HG03342 (cell line): ENCODE measurements around the gene NMNAT3.

Experiments
- ATAC-seq: cut with Tn5 transposase; IDR thresholded peaks from one replicate; pipeline ENCODE4 v1.9.1; 2021; ENCODE audit warnings: mild to moderate bottlenecking, moderate library complexity; ENCODE audit not compliant: unreplicated experiment

The NMNAT3 gene

GRCh38 chr3:139524841-139525636 lies 152.7 kb downstream of the NMNAT3 start:
- no peak for ATAC-seq

GRCh38 chr3:139523718-139524117 lies 154.1 kb downstream of the NMNAT3 start:
- no peak for ATAC-seq

GRCh38 chr3:139523166-139523565 lies 154.6 kb downstream of the NMNAT3 start:
- ATAC-seq: no peak

- no peak for ATAC-seq
These were observed 155.4 kb downstream of the NMNAT3 start for GRCh38 chr3:139522421-139522820.

GRCh38 chr3:139521816-139522215 lies 156.0 kb downstream of the NMNAT3 start:
- ATAC-seq: no peak

- no peak for ATAC-seq
These were observed 156.6 kb downstream of the NMNAT3 start for GRCh38 chr3:139521144-139521543.

- no peak for ATAC-seq
These were observed 157.6 kb downstream of the NMNAT3 start for GRCh38 chr3:139519998-139520737.

GRCh38 chr3:139518926-139519842 lies 158.6 kb downstream of the NMNAT3 start:
- no peak for ATAC-seq

- ATAC-seq: no peak
These were observed 159.5 kb downstream of the NMNAT3 start for GRCh38 chr3:139518306-139518705.

GRCh38 chr3:139517321-139518065 lies 160.3 kb downstream of the NMNAT3 start:
- ATAC-seq: no peak

GRCh38 chr3:139514741-139515140 lies 163.0 kb downstream of the NMNAT3 start:
- no peak for ATAC-seq
